ENCODE measurements around the gene LRRFIP1.
A peak's percentile ranks its signal among the peaks of the same experiment; 100 is the strongest.
"Not testable (repeated sequence)": the region's sequence is repeated elsewhere in the genome, so short reads cannot be mapped to it uniquely, and the experiment has no call there.

Gene LRRFIP1

DNA sequence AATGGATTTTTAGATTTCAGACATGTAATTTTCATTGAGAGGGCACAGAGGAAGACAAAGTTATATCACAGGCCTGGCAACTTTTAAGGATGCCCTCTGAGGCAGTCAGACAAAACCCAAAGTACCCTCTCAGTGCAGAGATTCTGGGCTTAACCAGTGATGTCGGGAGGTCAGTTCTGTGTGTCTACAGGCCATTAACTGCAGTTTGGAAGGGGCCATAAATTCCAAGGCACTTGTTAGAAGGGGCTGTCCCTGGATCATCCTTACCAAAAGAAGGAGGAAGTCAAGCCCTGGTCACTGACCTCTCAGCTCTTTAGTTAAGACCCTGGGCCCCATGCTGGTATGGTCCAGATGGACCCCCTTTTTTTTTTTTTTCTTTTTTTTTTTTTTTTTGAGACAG lies 60.7 kb downstream of the LRRFIP1 start:
- ChIA-PET CTCF (interaction anchor here (0.8 to 25.0 kb wide), 5 partner anchors 9 to 57 kb away, joined by 3 to 404 read pairs (median 4); no protein-coding TSS in a partner anchor), POLR2A (interaction anchor here (1.0 to 8.9 kb wide), 3 partner anchors 10 to 51 kb away, joined by 5 to 78 read pairs (median 5); no protein-coding TSS in a partner anchor)
- Histone ChIP-seq H3K9me3 (ENCODE audit: control extremely low read depth in 1 of 5, control insufficient read depth in 4 of 5, insufficient read depth in 2 of 5, low read depth in 1 of 5, low read length in 4 of 5) (no peaks in the 10 kb centered on the region), H3K4me3 (ENCODE audit: control insufficient read depth in 1 of 7, extremely low read depth in 1 of 7, insufficient read depth in 4 of 7, low read depth in 2 of 7, low read length in 6 of 7) (peak overlapping the region in 3 of 7 experiments; percentile 1 to 30 (median 28)), H3K27me3 (replicated peaks in 2 of 5; ENCODE audit: control insufficient read depth in 4 of 5, insufficient read depth in 5 of 5, low read length in 4 of 5) (no peaks in the 10 kb centered on the region), H3K27ac (ENCODE audit: insufficient read depth in 1 of 2, low read depth in 1 of 2, low read length in 2 of 2, poor library complexity in 1 of 2, severe bottlenecking in 2 of 2) (peak overlapping the region; percentile 76 to 88), H3K36me3 (ENCODE audit: control insufficient read depth in 4 of 4, insufficient read depth in 4 of 4, low read length in 3 of 4) (no peaks in the 10 kb centered on the region), H3K4me1 (ENCODE audit: control extremely low read depth in 1 of 4, control insufficient read depth in 4 of 4, insufficient read depth in 4 of 4, low read length in 3 of 4) (peaks cover 21 to 65% (median 54%) of the 10 kb centered on the region in 4 experiments)
- WGBS (ENCODE audit: insufficient coverage): 100% methylated on average over 1 of the region's 1 CpG
- DNase-seq: no peak

DNA sequence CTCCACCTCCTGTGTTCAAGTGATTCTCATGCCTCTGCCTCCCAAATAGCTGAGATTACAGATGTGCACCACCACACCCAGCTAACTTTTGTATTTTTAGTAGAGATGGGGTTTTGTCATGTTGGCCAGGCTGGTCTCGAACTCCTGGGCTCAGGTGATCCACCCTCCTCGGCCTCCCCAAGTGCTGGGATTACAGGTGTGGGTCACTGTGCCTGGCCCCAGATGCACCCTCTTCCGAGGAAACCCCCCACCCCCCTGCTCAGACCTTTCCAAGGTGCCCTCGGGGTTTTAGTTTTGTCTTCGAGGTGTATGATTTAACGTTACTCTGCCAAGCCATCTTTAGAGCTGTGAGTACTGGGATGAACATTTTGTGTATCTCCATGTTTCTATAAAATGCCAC lies 61.2 kb downstream of the LRRFIP1 start:
- not testable (repeated sequence) for H3K27me3 ChIP-seq (replicated peaks in 2 of 5; ENCODE audit: control insufficient read depth in 4 of 5, insufficient read depth in 5 of 5, low read length in 4 of 5); H3K9me3 ChIP-seq (ENCODE audit: control extremely low read depth in 1 of 5, control insufficient read depth in 4 of 5, insufficient read depth in 2 of 5, low read depth in 1 of 5, low read length in 4 of 5); DNase-seq; H3K36me3 ChIP-seq (ENCODE audit: control insufficient read depth in 4 of 4, insufficient read depth in 4 of 4, low read length in 3 of 4)
- CTCF ChIA-PET: interaction anchor here (1.5 to 25.0 kb wide), 3 partner anchors 11 to 56 kb away, joined by 4 to 404 read pairs (median 15); no protein-coding TSS in a partner anchor
- H3K27ac ChIP-seq (ENCODE audit: insufficient read depth in 1 of 2, low read depth in 1 of 2, low read length in 2 of 2, poor library complexity in 1 of 2, severe bottlenecking in 2 of 2): peak overlapping the region; percentile 76 to 88
- WGBS (ENCODE audit: insufficient coverage): 80% methylated on average over 1 of the region's 6 CpGs
- POLR2A ChIA-PET: interaction anchor here (8.9 kb wide), 1 partner anchor 14 kb away, joined by 78 read pairs; no protein-coding TSS in a partner anchor
- peaks cover 21 to 70% (median 56%) of the 10 kb centered on the region in 4 experiments for H3K4me1 ChIP-seq (ENCODE audit: control extremely low read depth in 1 of 4, control insufficient read depth in 4 of 4, insufficient read depth in 4 of 4, low read length in 3 of 4)
- H3K4me3 ChIP-seq (ENCODE audit: control insufficient read depth in 1 of 7, extremely low read depth in 1 of 7, insufficient read depth in 4 of 7, low read depth in 2 of 7, low read length in 6 of 7): peak overlapping the region in 2 of 7 experiments; percentile 26 to 52

DNA sequence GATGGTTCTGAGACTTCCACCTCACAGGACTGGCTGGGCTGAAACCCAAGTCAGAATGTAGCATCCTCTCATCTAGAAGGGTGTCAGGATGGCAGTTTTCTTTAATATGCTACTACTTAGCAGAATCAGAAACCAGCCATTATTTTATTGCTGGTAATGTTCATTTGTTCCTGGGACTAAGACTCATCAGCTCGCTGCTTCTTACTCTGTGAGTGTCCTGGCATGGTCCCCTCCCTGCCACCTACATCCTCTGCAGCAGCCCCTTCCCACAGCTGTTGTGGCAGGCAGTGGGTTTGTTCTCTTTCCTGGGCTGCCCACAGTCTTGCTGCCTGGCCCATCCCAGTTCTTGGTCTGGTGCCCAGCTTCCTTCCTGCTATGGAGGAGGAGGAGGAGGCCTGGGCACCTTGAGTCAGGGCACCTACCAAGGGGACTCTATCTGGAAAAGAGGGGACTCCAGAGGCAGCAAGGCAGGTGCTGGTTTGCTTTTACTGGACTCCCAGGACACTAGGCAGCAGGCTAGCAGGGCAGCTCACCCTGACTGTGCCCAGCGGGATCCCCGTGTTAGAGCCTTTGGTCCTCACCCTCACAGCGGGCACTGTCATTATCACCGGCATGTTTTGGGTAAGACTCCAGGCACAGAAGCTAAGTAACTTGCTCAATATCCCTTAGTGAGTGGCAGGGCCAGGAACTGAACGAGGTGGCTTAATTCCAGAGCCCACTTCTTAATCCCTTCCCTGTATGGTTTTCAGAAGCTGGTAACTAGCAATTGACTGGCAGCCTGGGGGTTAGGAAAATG lies 62.1 kb downstream of the LRRFIP1 start:
- H3K36me3 ChIP-seq (ENCODE audit: control insufficient read depth in 4 of 4, insufficient read depth in 4 of 4, low read length in 3 of 4): no peaks in the 10 kb centered on the region
- WGBS (ENCODE audit: insufficient coverage): 0% methylated on average over 5 of the region's 6 CpGs
- H3K9me3 ChIP-seq (ENCODE audit: control extremely low read depth in 1 of 5, control insufficient read depth in 4 of 5, insufficient read depth in 2 of 5, low read depth in 1 of 5, low read length in 4 of 5): no peaks in the 10 kb centered on the region
- peaks cover 28 to 79% (median 65%) of the 10 kb centered on the region in 4 experiments for H3K4me1 ChIP-seq (ENCODE audit: control extremely low read depth in 1 of 4, control insufficient read depth in 4 of 4, insufficient read depth in 4 of 4, low read length in 3 of 4)
- no peaks in the 10 kb centered on the region for H3K27me3 ChIP-seq (replicated peaks in 2 of 5; ENCODE audit: control insufficient read depth in 4 of 5, insufficient read depth in 5 of 5, low read length in 4 of 5)
- peak overlapping the region; percentile 76 to 88 for H3K27ac ChIP-seq (ENCODE audit: insufficient read depth in 1 of 2, low read depth in 1 of 2, low read length in 2 of 2, poor library complexity in 1 of 2, severe bottlenecking in 2 of 2)
- POLR2A ChIA-PET: interaction anchor here (0.6 to 8.9 kb wide), 3 partner anchors 9 to 18 kb away, joined by 4 to 78 read pairs (median 5); no protein-coding TSS in a partner anchor
- peak in 2 of 3 donors; percentile 78 to 80 for DNase-seq
- CTCF ChIA-PET: interaction anchor here (0.7 to 25.0 kb wide), 7 partner anchors 10 to 118 kb away, joined by 3 to 404 read pairs (median 7); no protein-coding TSS in a partner anchor
- H3K4me3 ChIP-seq (ENCODE audit: control insufficient read depth in 1 of 7, extremely low read depth in 1 of 7, insufficient read depth in 4 of 7, low read depth in 2 of 7, low read length in 6 of 7): peak overlapping the region in 5 of 7 experiments; percentile 30 to 55 (median 48)

DNA sequence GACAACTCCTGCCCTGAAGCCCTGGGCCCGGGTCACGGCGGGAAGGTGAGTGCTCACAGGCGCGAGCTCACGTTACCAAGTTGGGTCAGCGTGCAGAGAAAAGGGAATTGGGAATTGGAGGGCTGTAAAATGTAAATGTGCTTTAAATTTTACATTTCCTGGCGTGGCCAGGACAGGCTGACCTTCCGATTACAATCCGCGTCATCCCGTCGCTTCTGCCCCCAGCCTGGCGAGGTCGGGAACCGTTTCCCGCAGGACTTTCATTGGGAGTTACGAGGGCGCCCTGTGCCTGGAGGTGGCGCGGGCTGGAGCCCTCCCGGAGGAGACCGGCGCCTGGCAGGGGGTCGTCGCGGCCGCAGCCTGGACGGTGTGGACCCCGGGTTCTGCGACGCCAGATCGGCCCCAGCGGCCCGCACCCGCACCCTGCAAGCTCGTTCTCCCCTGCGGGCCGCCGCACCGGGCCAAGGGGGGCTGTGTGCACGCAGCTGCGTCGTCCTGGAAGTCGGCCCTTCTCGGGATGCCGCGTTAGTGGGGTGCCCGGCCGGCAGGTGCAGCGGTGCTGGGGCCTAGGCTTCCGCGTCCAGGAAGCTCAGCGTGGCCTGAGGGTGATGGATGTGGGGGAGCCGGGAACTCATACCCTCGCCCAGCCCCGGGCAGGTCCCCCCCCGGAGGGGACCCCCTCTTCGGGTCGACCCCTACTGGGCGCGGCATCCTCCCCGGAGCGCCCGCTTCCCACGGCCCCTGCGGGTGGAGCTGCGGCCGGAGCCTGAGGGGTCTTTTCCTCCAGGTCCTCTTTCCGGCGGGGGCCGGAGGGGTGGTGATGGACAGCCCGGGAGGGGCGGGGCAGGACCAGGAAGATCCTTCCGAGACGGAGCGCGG lies 63.9 kb downstream of the LRRFIP1 start:
- under 1% methylated on average over 50 of the region's 78 CpGs for WGBS (ENCODE audit: insufficient coverage)
- peak overlapping the region; percentile 52 to 84 (median 71) for H3K4me3 ChIP-seq (ENCODE audit: control insufficient read depth in 1 of 7, extremely low read depth in 1 of 7, insufficient read depth in 4 of 7, low read depth in 2 of 7, low read length in 6 of 7)

DNA sequence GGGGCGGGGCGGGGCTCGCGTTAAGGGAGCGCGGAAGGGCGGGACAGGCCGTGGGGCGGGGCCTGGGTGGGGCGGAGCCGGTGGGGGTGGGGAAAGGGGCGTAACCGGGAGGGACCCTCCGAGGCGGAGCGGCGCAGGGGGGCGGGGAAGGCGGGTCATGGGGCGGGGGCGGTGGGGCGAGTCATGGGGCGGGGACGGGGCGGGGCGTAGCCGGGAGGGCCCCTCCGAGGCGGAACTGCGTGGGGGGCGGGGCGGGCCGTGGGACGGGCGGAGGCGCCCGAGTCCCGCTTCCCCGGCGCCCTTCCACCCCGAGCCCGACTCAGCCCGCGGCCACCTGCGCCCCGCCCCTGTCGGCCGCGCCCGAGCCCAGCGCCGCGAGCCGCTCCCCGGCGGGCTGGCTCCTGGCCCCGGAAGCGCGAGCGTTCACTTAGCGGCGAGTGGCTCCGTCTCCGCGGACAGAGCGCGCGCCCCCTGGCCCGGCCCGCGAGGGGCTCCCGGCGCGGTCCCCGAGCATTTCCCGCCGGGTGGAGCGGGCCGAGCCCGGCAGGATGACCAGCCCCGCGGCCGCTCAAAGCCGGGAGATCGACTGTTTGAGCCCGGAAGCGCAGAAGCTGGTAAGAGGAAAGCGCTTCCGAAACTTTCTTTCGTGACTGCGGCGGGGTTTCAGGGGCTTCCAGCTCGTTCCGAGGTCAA lies 64.7 kb downstream of the LRRFIP1 start:
- ChIA-PET CTCF (interaction anchor here (0.8 to 25.0 kb wide), 4 partner anchors 9 to 32 kb away, joined by 3 to 404 read pairs (median 12); no protein-coding TSS in a partner anchor), POLR2A (interaction anchor here (0.6 to 8.9 kb wide), 3 partner anchors 14 to 39 kb away, joined by 3 to 78 read pairs (median 6); no protein-coding TSS in a partner anchor)
- Histone ChIP-seq H3K9me3 (ENCODE audit: control extremely low read depth in 1 of 5, control insufficient read depth in 4 of 5, insufficient read depth in 2 of 5, low read depth in 1 of 5, low read length in 4 of 5) (no peaks in the 10 kb centered on the region), H3K4me3 (ENCODE audit: control insufficient read depth in 1 of 7, extremely low read depth in 1 of 7, insufficient read depth in 4 of 7, low read depth in 2 of 7, low read length in 6 of 7) (peak overlapping the region; percentile 78 to 99 (median 95)), H3K27ac (ENCODE audit: insufficient read depth in 1 of 2, low read depth in 1 of 2, low read length in 2 of 2, poor library complexity in 1 of 2, severe bottlenecking in 2 of 2) (peak overlapping the region; percentile 90 to 93), H3K4me1 (ENCODE audit: control extremely low read depth in 1 of 4, control insufficient read depth in 4 of 4, insufficient read depth in 4 of 4, low read length in 3 of 4) (peaks cover 49 to 90% (median 78%) of the 10 kb centered on the region in 4 experiments), H3K27me3 (replicated peaks in 2 of 5; ENCODE audit: control insufficient read depth in 4 of 5, insufficient read depth in 5 of 5, low read length in 4 of 5) (no peaks in the 10 kb centered on the region), H3K36me3 (ENCODE audit: control insufficient read depth in 4 of 4, insufficient read depth in 4 of 4, low read length in 3 of 4) (no peaks in the 10 kb centered on the region)
- DNase-seq: peak; percentile 83 to 90 (median 90)
- under 1% methylated on average over 67 of the region's 94 CpGs for WGBS (ENCODE audit: insufficient coverage)

More for the DNA sequence above, 63.9 kb downstream of the LRRFIP1 start:
- DNase-seq: peak in 2 of 3 donors; percentile 61 to 76
- Histone ChIP-seq H3K36me3 (ENCODE audit: control insufficient read depth in 4 of 4, insufficient read depth in 4 of 4, low read length in 3 of 4) (no peaks in the 10 kb centered on the region), H3K27me3 (replicated peaks in 2 of 5; ENCODE audit: control insufficient read depth in 4 of 5, insufficient read depth in 5 of 5, low read length in 4 of 5) (no peaks in the 10 kb centered on the region), H3K27ac (ENCODE audit: insufficient read depth in 1 of 2, low read depth in 1 of 2, low read length in 2 of 2, poor library complexity in 1 of 2, severe bottlenecking in 2 of 2) (peak overlapping the region; percentile 25 to 63), H3K9me3 (ENCODE audit: control extremely low read depth in 1 of 5, control insufficient read depth in 4 of 5, insufficient read depth in 2 of 5, low read depth in 1 of 5, low read length in 4 of 5) (no peaks in the 10 kb centered on the region), H3K4me1 (ENCODE audit: control extremely low read depth in 1 of 4, control insufficient read depth in 4 of 4, insufficient read depth in 4 of 4, low read length in 3 of 4) (peaks cover 44 to 90% (median 78%) of the 10 kb centered on the region in 4 experiments)
- POLR2A ChIA-PET: interaction anchor here (1.8 to 8.9 kb wide), 3 partner anchors 11 to 17 kb away, joined by 5 to 78 read pairs (median 6); no protein-coding TSS in a partner anchor
- CTCF ChIA-PET: interaction anchor here (1.0 to 25.0 kb wide), 4 partner anchors 8 to 177 kb away, joined by 4 to 404 read pairs (median 11); no protein-coding TSS in a partner anchor

Data from common myeloid progenitor, CD34-positive (primary cell).